ENCODE data around the gene RB1. TPM values are rescaled to one million over a fixed set of nuclear protein-coding genes. Genes with fewer than 3 reads are reported as not detected.

Gene RB1
- polyA plus RNA-seq, 2 of the 4 experiments (the other 2 are of a cell fraction), result 17.7 to 22.2 TPM

- TF ChIP-seq, protein P1, sequence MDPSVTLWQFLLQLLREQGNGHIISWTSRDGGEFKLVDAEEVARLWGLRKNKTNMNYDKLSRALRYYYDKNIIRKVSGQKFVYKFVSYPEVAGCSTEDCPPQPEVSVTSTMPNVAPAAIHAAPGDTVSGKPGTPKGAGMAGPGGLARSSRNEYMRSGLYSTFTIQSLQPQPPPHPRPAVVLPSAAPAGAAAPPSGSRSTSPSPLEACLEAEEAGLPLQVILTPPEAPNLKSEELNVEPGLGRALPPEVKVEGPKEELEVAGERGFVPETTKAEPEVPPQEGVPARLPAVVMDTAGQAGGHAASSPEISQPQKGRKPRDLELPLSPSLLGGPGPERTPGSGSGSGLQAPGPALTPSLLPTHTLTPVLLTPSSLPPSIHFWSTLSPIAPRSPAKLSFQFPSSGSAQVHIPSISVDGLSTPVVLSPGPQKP (IDR thresholded peaks at IDR 0.05; ENCODE audit: low read depth, low read length), result no peak
- TF ChIP-seq RNF2 (IDR thresholded peaks at IDR 0.05; ENCODE audit: borderline replicate concordance, low read depth) (no peak), ZNF302 (CRISPR knock-in tag; IDR thresholded peaks at IDR 0.05) (no peak), SMC3 (IDR thresholded peaks at IDR 0.05) (no peak), RARB (CRISPR knock-in tag; IDR thresholded peaks at IDR 0.05) (no peak), HDAC2 (IDR thresholded peaks at IDR 0.05) (no peak), MAFK (IDR thresholded peaks at IDR 0.05; ENCODE audit: partially characterized antibody) (no peak), MAZ (IDR thresholded peaks at IDR 0.05; ENCODE audit: borderline replicate concordance, low read depth, low read length) (no peak)
These were observed 67.3 kb downstream of the RB1 start (continued) for GRCh38 chr13:48370815-48371214.

DNA sequence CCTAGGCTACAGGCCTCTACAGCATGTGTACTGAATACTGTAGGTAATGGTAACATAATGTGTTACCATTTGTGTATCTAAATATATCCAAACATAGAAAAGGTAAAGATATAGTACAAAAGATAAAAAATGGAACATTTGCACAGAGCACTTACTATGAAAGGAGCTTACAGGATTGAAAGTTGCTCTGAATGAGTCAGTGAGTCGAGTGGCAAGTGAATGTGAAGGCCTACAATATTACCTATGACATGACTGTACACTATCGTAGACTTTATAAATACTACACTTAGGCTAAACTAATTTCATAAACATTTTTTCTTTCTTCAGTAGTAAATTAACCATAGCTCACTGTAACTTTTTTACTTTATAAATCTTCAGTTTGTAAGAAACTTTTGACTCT lies 74.3 kb downstream of the RB1 start:
- H3K4me2 ChIP-seq, result no peak overlapping the region
- no peak overlapping the region for H3K27ac ChIP-seq
- ATAC-seq (no peak), DNase-seq (ENCODE audit: low read depth in 1 of 2, low spot score in 1 of 2) (no peak), FAIRE-seq (no peak)
- TF ChIP-seq CEBPB (IDR thresholded peaks at IDR 0.05) (no peak), RARB (CRISPR knock-in tag; IDR thresholded peaks at IDR 0.05) (no peak), ZFP36 (IDR thresholded peaks at IDR 0.05; ENCODE audit: borderline replicate concordance, partially characterized antibody) (no peak), CBX2 (IDR thresholded peaks at IDR 0.05; ENCODE audit: borderline replicate concordance, low read depth) (no peak), TP53 (CRISPR knock-in tag; IDR thresholded peaks at IDR 0.05) (no peak)
- ChIA-PET CTCF (no interaction called here), POLR2A (no interaction called here)
- no peaks in the 10 kb centered on the region for H3K4me1 ChIP-seq
- 88% methylated on average over 2 of the region's 2 CpGs for WGBS (ENCODE audit: missing lambda C conversion rate)
- no peaks in the 10 kb centered on the region for H3K9me3 ChIP-seq
- H3K4me3 ChIP-seq, result no peak overlapping the region

GRCh38 chr13:48380581-48380980 lies 77.0 kb downstream of the RB1 start:
- no peak for DNase-seq (ENCODE audit: low read depth in 1 of 2, low spot score in 1 of 2)
- no peak overlapping the region for H3K27ac ChIP-seq
- no peaks in the 10 kb centered on the region for H3K4me1 ChIP-seq
- no peak overlapping the region for H3K4me3 ChIP-seq
- no peak for ATAC-seq
- no peak overlapping the region for H3K4me2 ChIP-seq
- no peaks in the 10 kb centered on the region for H3K9me3 ChIP-seq
- TF ChIP-seq EHMT2 (IDR thresholded peaks at IDR 0.05; ENCODE audit: low read depth) (no peak), CEBPB (IDR thresholded peaks at IDR 0.05) (no peak), ZC3H11A (IDR thresholded peaks at IDR 0.05) (no peak), CTCF (IDR thresholded peaks at IDR 0.05) (no peak), CHD2 (IDR thresholded peaks at IDR 0.05; ENCODE audit: low read length, partially characterized antibody) (no peak), ESRRA (IDR thresholded peaks at IDR 0.05; ENCODE audit: borderline replicate concordance, low read length) (no peak), HOXB5 (CRISPR knock-in tag; IDR thresholded peaks at IDR 0.05) (no peak), RAD21 (conservative IDR thresholded peaks at IDR 0.05 in 1 of 2, IDR thresholded peaks at IDR 0.05 in 1 of 2) (no peak), ZFP36 (IDR thresholded peaks at IDR 0.05; ENCODE audit: borderline replicate concordance, partially characterized antibody) (no peak), POLR2A (IDR thresholded peaks at IDR 0.05; ENCODE audit: low read length) (no peak), EHF (CRISPR knock-in tag; IDR thresholded peaks at IDR 0.05) (no peak), PHF8 (IDR thresholded peaks at IDR 0.05; ENCODE audit: borderline replicate concordance, low read depth) (no peak), EP300 (IDR thresholded peaks at IDR 0.05) (no peak)
- TF ChIP-seq, protein P2, sequence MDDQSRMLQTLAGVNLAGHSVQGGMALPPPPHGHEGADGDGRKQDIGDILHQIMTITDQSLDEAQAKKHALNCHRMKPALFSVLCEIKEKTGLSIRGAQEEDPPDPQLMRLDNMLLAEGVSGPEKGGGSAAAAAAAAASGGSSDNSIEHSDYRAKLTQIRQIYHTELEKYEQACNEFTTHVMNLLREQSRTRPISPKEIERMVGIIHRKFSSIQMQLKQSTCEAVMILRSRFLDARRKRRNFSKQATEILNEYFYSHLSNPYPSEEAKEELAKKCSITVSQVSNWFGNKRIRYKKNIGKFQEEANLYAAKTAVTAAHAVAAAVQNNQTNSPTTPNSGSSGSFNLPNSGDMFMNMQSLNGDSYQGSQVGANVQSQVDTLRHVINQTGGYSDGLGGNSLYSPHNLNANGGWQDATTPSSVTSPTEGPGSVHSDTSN (IDR thresholded peaks at IDR 0.05), result no peak
- CTCF ChIA-PET, result interaction anchor here (1.2 kb wide), 1 partner anchor 199 kb away, joined by 3 read pairs; no protein-coding TSS in a partner anchor
- no peak for FAIRE-seq
- POLR2A ChIA-PET, result no interaction called here

All from A549 (cell line).